Lung (tissue), 12 donors: ENCODE data around the gene USH1G. TPM values are rescaled to one million over a fixed set of nuclear protein-coding genes. Genes with fewer than 3 reads are reported as not detected.
A peak's percentile ranks its signal among the peaks of the same experiment; 100 is the strongest.

Experiments
- ATAC-seq: fragments of 200-7000 bp; cut with Tn5 transposase; one replicate; pipeline ENCODE4 v1.9.1; 2020; ENCODE audit warnings: moderate number of reproducible peaks; ENCODE audit not compliant: insufficient read depth, low FRiP score
- DNase-seq, 3 donors: peaks; one replicate each; pipeline ENCODE4 v3.0.0-alpha.2; 2013 to 2017
- H3K27ac ChIP-seq, 2 donors: one replicate each; pipeline ENCODE4 v1.5.1; 2013; ENCODE audit warnings: mild to moderate bottlenecking in 2 of 2, moderate library complexity in 2 of 2, control low read depth in 1 of 2, inconsistent platforms in 1 of 2, low read depth in 1 of 2, low read length in 1 of 2
- H3K27me3 ChIP-seq, 3 donors: one replicate each; pipeline ENCODE4 v1.5.1; 2013; ENCODE audit warnings: low read length in 2 of 3; ENCODE audit not compliant: control insufficient read depth in 3 of 3, insufficient read depth in 3 of 3
- H3K36me3 ChIP-seq, 4 donors: one replicate each; pipeline ENCODE4 v1.5.1; 2013; ENCODE audit warnings: low read length in 4 of 4, mild to moderate bottlenecking in 1 of 4, moderate library complexity in 1 of 4; ENCODE audit not compliant: control insufficient read depth in 4 of 4, insufficient read depth in 4 of 4
- H3K4me1 ChIP-seq, 5 donors: one replicate each; pipeline ENCODE4 v1.5.1; 2013; ENCODE audit warnings: low read length in 5 of 5, mild to moderate bottlenecking in 2 of 5, moderate library complexity in 1 of 5; ENCODE audit not compliant: control insufficient read depth in 5 of 5, insufficient read depth in 5 of 5
- H3K4me3 ChIP-seq: one replicate; pipeline ENCODE4 v1.5.1; 2013; ENCODE audit warnings: mild to moderate bottlenecking, control low read depth, moderate library complexity
- H3K9ac ChIP-seq, 2 donors: one replicate each; pipeline ENCODE4 v1.5.1; 2013; ENCODE audit warnings: low read length in 2 of 2, control low read depth in 1 of 2; ENCODE audit not compliant: insufficient read depth in 1 of 2
- H3K9me3 ChIP-seq, 4 donors: one replicate each; pipeline ENCODE4 v1.5.1; 2013; ENCODE audit warnings: low read length in 3 of 4, mild to moderate bottlenecking in 1 of 4, moderate library complexity in 1 of 4; ENCODE audit not compliant: control insufficient read depth in 4 of 4, insufficient read depth in 3 of 4
- WGBS, 2 donors: extraction: QIAGEN DNeasy Blood & Tissue Kit; methylation state at CpG; one replicate each; pipeline ENCODE4 v1.1.7; 2013; 5-methylcytosine and 5-hydroxymethylcytosine counted together
- polyA plus RNA-seq, 2 donors: library from polyadenylated mRNA; stranded (reverse); fragments of 200-250 nt; gene quantifications; one replicate each; pipeline ENCODE4 v1.2.1, GENCODE V29; 2013
- total RNA-seq, 2 donors: library from RNA; depleted of rRNA in 1 of 2; stranded (reverse); fragments of >200 nt in 1 of 2; gene quantifications; one replicate each; pipeline ENCODE4 v1.2.1, GENCODE V29; 2014 to 2021
- TF ChIP-seq, protein P1 (sequence below): IDR thresholded peaks from 2 replicates; pipeline ENCODE4 v1.5.1; 2012; ENCODE audit warnings: mild to moderate bottlenecking; ENCODE audit errors: control extremely low read depth, extremely low read depth
- donor health status: control.
- donor health status: control.
- donor health status: Bipolar disorder and iron deficiency.
- donor health status: healthy.
- donor health status: DM: yes; HTN: yes; CAD: no.

USH1G gene
- total and polyA plus RNA-seq, 4 donors, result 0.01 TPM; not detected in 3

DNA sequence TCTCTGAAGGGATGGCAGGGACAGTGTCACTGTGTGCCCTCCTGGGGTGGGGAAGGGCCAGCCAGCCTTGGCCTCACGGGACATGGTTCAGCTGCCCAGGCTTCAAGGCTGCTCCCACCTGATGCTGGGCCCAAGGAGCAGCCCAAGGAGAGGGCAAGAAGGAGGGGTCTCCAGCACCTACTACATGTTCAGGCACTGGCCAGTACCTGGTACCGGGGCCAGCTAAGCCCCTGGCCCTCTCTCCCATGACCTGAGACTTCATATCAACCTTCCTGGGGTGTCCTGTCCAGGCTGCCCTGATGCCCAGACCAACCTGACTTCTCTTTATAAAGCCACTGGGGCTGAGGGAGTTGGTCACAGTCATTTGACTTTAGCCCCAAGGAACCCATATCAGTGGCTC, 1.3 kb downstream of the USH1G start:
- DNase-seq (no peak), ATAC-seq (no peak)
- H3K36me3 ChIP-seq, result no peaks in the 10 kb centered on the region
- H3K9me3 ChIP-seq, result no peaks in the 10 kb centered on the region
- peaks cover 0 to 16% (median 3%) of the 10 kb centered on the region in 5 donors for H3K4me1 ChIP-seq
- TF ChIP-seq, protein P1, sequence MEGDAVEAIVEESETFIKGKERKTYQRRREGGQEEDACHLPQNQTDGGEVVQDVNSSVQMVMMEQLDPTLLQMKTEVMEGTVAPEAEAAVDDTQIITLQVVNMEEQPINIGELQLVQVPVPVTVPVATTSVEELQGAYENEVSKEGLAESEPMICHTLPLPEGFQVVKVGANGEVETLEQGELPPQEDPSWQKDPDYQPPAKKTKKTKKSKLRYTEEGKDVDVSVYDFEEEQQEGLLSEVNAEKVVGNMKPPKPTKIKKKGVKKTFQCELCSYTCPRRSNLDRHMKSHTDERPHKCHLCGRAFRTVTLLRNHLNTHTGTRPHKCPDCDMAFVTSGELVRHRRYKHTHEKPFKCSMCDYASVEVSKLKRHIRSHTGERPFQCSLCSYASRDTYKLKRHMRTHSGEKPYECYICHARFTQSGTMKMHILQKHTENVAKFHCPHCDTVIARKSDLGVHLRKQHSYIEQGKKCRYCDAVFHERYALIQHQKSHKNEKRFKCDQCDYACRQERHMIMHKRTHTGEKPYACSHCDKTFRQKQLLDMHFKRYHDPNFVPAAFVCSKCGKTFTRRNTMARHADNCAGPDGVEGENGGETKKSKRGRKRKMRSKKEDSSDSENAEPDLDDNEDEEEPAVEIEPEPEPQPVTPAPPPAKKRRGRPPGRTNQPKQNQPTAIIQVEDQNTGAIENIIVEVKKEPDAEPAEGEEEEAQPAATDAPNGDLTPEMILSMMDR, result no peak
- no peak overlapping the region for H3K27ac ChIP-seq
- 98 to 100% methylated on average over 2 of the region's 2 CpGs for WGBS, 2 donors
- peaks cover 0 to 50% (median 47%) of the 10 kb centered on the region in 3 donors for H3K27me3 ChIP-seq
- H3K4me3 ChIP-seq, result no peak overlapping the region
- H3K9ac ChIP-seq, result no peak overlapping the region

DNA sequence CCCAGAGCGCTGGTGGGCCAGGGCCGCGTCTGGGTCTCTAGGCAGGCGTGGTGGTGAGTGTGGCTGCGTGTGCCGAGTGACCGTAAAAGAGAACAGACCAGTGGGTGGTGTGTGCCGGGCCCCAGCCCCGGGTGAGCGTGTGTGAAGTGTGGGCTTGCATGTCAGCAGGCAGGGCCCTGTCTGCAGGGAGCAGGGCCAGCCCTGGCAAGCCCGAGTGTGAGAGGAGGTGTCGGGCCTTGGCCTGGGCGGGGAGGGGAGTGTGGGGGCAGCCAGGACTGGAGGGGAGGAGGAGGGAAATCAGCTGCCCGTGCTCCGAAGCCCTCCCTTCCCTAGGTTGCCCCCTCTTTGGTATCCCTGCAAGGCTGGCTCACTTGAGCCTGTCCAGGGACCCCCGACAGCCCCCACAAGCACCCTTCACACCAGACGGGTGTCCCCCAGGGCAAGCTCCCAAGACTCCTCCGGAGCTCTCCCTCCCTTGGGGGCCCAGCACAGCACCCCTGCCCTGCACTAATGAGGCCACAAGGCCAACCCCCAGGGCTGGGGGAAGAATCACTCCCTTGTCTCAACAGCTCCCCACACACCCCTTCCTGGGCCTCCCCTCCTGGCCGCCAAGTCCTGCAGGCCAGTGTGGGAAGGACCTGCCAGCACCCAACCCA, 1.9 kb downstream of the USH1G start:
- H3K4me3 ChIP-seq, result no peak overlapping the region
- ATAC-seq, result no peak
- DNase-seq, result peak in 2 of 3 donors; percentile 14 to 25
- WGBS, 2 donors, result 49 to 76% methylated on average over 19 of the region's 19 CpGs
- no peaks in the 10 kb centered on the region for H3K9me3 ChIP-seq
- TF ChIP-seq, protein P1, result no peak
- H3K27ac ChIP-seq, result no peak overlapping the region
- H3K27me3 ChIP-seq, result peaks cover 0 to 44% (median 44%) of the 10 kb centered on the region in 3 donors
- no peaks in the 10 kb centered on the region for H3K36me3 ChIP-seq
- peaks cover 0 to 16% (median 3%) of the 10 kb centered on the region in 5 donors for H3K4me1 ChIP-seq
- H3K9ac ChIP-seq, result no peak overlapping the region

DNA sequence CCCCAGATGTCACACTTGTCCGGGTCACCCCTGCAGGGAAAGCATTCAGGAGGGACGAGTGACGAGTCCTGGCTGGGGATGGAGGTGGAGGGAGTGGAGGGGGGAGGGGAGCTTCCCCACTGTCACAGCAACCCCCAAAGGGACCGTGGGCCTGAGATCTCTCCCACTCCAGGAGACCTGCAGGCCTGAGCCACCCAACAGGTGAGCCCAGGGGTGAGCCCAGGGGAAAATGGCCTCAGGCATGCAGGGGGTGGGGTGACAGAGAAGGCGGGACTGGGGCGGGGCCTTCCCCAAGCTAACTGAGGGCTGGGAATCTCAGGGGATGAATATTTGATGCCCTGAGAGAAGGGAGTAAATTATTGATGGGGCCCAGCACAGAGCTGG, 2.4 kb downstream of the USH1G start:
- H3K27me3 ChIP-seq, result peaks cover 2 to 39% (median 39%) of the 10 kb centered on the region in 3 donors
- no peak overlapping the region for H3K4me3 ChIP-seq
- no peak overlapping the region for H3K9ac ChIP-seq
- H3K9me3 ChIP-seq, result no peaks in the 10 kb centered on the region
- H3K4me1 ChIP-seq, result peaks cover 0 to 16% (median 3%) of the 10 kb centered on the region in 5 donors
- H3K27ac ChIP-seq, result no peak overlapping the region
- DNase-seq (no peak), ATAC-seq (no peak)
- TF ChIP-seq, protein P1, result no peak
- no peaks in the 10 kb centered on the region for H3K36me3 ChIP-seq
- 48 to 82% methylated on average over 6 of the region's 6 CpGs for WGBS, 2 donors

DNA sequence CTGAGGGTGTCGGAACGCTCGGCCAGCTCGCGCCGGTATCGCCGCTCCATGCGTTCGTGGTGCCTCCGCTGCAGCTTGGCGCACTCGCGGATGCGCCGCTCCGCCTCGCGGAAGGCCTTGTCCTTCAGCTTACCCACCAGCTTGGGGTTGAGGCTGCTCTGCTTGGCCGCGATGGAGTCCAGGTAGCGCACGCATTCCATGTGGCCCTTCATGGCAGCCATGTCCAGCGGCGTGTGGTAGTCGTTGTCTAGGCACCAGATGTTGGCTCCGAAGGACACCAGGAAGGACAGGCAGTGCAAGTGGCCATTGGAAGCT, 2.8 kb downstream of the USH1G start:
- TF ChIP-seq, protein P1, result no peak
- Histone ChIP-seq H3K27ac (no peak overlapping the region), H3K4me1 (peaks cover 0 to 16% (median 3%) of the 10 kb centered on the region in 5 donors), H3K4me3 (no peak overlapping the region), H3K9ac (no peak overlapping the region), H3K9me3 (no peaks in the 10 kb centered on the region), H3K27me3 (peaks cover 4 to 36% (median 35%) of the 10 kb centered on the region in 3 donors), H3K36me3 (no peaks in the 10 kb centered on the region)
- ATAC-seq (no peak), DNase-seq (no peak)
- WGBS, 2 donors, result 74 to 81% methylated on average over 27 of the region's 27 CpGs
